Posterior vena cava (tissue), 2 donors: Measurements from ENCODE around the gene WDR77. TPM values are rescaled to one million over a fixed set of nuclear protein-coding genes. Genes with fewer than 3 reads are reported as not detected.

ENCODE experiments used
- DNase-seq: peaks from one replicate; pipeline ENCODE4 v3.0.0-alpha.2; 2020; ENCODE audit warnings: low spot score
- intact Hi-C, 2 donors: fragments of 100-400 bp; cut with DNase I; formaldehyde crosslinking; loops; one replicate each; pipeline versions ENCODE4 v1.14.1 to v1.14.2; 2022 to 2023
- total RNA-seq, 2 donors: library from RNA; stranded (reverse); fragmentation: NEBNext Ultra II Directional; extraction: Animal tissue kit (Norgen Biotek cat#: 25700); gene quantifications; one replicate each; pipeline ENCODE4 v1.2.1, GENCODE V29; 2021
- donor health status: DM: yes; HTN: yes; CAD: no.
- donor health status: DM: yes; HTN: yes; CAD: no.

The WDR77 gene
- total RNA-seq, 2 donors from 2014 or later, result 20.9 to 21.2 TPM

DNA sequence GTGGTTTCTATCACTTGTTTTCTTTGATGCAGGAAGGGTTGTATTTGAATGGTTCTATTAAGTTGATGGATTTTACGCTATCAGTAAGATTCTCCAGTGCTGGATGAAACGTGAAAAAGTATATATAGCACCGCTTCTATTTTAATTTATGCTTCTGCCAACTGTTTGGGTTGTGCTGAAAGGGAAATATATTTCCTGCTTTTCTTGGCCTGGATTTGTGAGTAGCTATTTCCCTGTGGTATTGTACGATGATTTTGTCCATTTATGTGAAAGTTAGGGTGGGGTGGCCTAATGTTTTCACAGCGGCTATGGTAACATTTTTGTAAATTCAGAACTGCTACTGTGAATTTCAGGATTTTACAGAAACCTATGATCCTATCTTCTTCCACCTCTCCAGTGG is 25.1 kb upstream of the WDR77 start:
- intact Hi-C loops, result no loop called here
- DNase-seq, result no peak

DNA sequence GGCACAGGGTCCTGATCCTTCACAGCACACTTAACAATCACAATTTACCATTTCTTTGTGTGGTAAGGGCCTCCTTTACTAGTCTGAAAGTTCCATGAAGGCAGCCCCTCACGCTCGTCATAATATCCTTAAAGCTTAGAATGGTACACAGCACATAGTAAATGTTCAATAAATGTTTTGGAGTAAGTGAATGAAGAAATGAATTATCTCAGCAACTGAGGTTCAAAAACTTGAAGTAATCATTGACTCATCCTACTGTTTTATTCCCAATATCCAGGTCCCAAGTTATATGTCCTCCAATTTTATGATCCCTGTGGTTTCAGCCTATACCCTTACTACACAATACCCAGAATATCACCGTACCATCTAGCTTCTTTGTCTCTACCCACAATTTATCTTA is 22.5 kb upstream of the WDR77 start:
- intact Hi-C loops, result no loop called here
- no peak for DNase-seq

DNA sequence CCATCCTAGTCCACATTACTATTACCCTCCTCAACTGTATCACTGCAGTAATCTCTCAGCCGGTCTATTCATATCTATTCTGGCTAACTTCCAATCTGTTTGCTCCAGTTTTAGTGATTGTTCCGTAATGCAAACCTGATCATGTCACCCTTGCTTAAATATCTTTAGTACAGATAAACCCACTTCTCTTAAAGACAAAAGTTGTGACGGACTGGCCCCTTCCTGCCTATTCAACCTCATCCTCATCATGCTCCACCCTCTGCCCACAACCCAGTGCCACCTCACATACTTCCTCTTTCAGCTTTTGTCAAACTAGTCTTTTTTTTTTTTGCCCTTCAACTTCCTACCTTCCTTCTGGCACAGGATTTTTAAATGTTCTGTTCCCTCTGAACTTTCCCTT is 22.0 kb upstream of the WDR77 start:
- intact Hi-C loops, result no loop called here
- no peak for DNase-seq

DNA sequence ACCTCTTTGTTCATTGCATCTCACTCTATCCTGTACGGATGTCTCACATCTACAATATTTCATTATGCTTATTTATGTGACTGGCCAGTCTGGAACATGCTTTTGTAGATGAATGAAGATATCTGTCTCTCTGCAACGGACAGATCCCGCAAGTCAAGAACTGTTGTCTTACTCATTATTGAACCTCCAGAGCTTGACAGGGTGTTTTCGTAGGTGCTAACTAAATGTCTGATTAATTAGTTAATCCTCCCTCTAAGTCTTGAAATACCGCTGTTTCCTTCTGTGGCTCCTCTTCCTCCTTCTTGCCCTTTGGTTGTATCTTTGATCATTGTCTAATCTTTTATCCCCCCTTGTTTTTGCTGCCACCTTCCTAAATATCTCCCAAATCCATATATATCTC is 21.5 kb upstream of the WDR77 start:
- no peak for DNase-seq
- intact Hi-C loops, result no loop called here

DNA sequence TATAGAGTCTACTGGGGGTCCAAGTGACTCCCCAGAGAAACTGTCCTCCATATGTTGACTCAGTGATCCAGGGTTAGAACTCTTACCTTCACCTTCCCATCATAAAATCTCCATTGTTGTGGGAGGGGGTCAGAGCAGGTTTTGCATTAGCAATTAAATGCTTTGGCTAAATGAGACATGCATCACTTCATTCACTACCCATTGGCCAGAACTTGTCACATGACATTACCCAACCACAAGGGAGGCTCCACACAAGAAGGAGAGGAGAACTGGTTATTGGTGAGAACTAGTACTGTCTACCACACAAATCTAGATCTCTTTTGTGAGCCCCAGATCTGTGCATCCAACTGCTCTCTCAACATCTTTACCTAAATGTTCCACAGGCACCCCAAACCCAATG is 20.5 kb upstream of the WDR77 start:
- intact Hi-C loops, result no loop called here
- DNase-seq, result no peak

DNA sequence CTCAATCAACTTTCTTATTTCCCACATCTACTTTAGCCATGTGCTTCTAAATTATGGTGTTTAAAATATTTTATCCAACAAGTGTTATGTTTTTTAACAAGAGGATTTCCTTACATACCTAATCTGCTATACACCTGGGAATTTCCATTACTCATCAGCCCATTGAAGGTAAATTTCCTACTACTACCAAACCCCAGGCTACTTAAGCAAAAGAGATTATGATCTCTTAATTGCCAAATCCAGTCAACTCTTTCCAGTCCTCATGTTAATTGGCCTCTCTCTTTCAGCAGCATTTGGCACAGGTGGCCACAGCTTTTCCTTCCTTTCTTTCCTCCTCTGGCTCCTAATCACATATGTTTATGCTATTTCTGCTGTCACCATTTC is 19.7 kb upstream of the WDR77 start:
- intact Hi-C loops, result no loop called here

DNA sequence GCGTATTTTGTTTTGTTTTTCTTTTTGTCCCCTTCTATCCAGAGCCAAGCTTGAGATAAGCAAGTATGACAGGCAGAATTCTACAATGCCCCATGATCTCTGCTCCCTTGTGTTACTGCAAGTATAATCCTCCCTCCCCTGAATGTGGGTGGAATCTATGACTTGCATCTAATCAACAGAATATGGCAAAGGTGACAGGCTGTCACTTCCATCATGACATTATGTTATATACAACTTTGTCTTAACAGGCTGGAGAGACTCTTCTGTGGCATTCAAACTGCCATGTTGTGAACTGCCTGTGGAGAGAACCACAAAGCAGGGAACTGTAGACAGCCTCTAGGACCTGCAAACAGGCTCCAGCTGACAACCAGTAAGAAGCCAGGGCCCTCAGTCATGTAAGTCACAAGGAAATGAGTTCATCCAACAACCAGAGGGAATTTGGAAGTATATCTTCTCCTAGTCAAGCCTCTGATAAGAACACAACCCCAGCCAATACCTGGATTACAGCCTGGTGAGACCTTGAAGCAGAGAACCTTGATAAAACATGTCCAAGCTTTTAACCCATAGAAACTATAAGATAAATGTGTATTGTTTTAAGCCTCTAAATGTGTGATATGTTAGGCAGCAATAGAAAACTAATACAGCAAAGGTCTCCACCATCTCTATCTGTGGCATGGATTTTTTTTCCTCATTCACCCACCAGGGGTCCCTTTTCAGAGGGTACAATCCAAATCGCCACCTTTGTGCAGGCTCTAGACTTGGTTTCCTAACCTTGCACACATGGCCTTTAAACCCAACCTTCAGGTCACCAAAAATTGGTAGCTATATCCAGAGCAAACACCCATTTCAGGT is 19.0 kb upstream of the WDR77 start:
- no peak for DNase-seq
- intact Hi-C loops, result no loop called here

More for the DNA sequence above, 19.7 kb upstream of the WDR77 start:
- no peak for DNase-seq

DNA sequence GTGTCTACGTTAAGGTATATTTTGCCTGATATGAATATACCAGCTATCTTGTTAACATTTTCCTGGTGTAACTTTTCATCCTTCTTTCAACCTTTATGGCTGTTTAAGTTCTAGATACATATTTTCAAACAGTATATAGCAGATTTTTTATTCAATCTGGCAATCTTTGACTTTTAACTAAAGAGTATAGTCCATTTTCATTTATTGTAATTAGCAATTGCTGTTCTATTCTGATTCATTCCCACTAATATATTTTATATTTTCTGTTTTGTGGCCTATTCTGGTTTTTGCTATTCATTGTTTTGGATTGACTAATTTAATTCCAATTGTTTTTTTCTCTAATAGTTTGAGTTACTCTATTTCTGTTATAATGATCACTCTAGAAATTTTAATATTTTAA is 17.4 kb upstream of the WDR77 start:
- DNase-seq, result no peak
- intact Hi-C loops, result no loop called here

DNA sequence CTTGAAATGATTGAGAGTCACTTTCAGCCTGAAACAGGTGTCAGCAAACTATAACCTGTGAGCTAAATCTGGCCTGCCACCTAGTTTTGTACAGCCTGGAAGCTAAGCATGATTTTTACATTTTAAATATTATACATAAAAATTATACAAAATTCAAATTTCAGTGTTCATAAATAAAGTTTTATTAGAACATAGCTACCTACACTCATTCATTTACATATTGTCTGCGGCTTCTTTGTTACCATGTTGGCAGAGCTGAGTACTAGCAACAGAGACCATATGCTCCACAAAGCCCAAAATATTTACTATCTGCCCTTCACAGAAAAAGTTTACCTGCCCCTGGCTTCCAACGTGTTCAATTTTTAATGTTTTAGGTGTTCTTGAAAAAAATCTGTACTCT is 16.7 kb upstream of the WDR77 start:
- intact Hi-C loops, result no loop called here
- DNase-seq, result no peak

DNA sequence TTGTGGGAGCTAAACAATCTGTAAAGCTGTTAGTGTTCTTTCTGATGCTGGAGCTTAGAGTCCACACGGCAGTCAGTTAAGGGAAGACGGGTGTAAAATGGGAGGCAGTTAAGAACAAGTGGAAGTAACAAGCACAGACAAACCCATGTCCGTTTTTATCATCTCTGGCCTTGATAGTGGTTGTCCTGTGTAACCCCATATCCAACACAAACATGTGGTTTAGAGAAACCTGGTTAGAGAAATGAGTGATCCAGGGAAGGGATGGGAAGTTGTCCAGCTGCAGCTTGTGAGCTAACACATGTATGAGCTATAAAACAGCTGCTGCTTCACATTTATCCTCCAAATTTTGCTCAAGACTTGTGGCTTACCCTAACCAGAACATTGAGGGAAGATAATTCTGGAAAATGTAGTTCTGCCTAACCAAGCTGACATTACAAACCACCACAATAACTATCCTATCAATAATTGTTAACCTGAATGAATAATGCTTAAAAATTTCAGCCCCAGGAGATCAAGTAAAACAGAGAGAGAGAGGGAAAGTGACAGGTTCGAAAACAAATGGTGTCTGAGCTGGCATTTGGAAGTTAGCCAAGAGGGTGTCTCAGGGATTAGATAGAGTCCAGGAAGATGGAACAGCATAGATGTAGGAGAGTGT is 14.1 kb upstream of the WDR77 start:
- DNase-seq, result no peak
- intact Hi-C loops, result no loop called here

DNA sequence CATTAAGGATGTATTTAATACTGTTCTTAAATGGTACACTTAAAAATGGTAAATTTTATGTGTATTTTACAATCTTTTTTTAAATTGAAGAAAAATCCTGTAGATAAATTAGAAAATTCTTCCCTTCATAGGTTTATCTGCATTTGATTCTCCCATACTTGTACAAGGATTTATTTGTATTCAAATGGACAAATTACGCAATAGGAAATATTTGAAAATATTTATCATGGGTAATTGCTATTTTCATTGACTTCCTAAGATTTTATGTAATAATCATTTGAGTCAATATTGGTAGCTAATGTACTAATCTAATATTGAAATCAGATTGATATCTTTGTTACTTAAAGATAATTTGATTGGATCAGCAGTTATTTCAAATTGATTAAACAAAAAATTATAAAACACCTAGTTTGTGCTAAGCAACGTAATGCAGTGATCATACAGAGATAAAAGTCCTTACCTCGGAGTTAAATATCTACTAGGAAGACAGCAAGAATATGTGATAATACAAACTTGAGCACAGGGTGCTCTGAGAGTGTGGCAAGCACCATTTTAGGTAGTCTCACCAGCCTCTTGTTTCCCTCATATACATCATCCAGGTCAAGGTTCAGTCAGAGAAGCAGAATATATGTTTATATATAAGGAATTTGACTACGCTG is 13.4 kb upstream of the WDR77 start:
- intact Hi-C loops, result no loop called here
- DNase-seq, result no peak

DNA sequence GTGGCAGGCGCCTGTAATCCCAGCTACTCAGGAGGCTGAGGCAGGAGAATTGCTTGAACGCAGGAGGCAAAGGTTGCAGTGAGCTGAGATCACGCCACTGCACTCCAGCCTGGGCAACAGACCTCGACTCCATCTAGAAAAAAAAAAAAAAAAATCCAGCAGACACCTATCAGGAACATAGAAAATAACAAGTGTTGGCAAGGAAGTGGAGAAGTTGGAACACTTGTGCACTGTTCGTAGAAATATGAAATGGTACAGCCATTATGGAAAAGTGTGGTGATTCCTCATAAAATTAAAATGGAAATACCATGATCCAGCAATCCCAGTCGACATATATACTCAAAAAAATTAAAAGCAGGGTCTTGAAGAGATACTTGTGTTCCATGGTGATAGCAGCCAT is 12.7 kb upstream of the WDR77 start:
- no peak for DNase-seq
- intact Hi-C loops, result no loop called here

DNA sequence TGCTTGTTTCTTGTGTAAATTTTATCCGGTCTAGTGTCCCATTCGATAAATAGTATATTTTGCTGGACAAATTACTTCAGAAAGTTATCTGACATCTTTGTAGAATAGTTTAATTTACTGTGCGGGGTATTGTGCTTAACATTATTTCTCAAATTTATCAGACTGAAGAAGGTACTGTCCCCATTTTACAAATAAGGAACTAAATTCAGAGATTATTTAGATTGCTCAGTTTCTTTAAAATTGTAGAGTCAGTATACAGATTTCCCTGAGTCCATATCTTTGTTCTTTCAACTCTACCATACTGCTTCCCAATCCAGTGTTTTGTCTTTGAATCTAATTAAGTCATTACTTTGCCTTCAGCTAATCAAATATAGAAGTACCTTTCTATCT is 6.6 kb upstream of the WDR77 start:
- DNase-seq, result no peak
- intact Hi-C loops, result no loop called here

DNA sequence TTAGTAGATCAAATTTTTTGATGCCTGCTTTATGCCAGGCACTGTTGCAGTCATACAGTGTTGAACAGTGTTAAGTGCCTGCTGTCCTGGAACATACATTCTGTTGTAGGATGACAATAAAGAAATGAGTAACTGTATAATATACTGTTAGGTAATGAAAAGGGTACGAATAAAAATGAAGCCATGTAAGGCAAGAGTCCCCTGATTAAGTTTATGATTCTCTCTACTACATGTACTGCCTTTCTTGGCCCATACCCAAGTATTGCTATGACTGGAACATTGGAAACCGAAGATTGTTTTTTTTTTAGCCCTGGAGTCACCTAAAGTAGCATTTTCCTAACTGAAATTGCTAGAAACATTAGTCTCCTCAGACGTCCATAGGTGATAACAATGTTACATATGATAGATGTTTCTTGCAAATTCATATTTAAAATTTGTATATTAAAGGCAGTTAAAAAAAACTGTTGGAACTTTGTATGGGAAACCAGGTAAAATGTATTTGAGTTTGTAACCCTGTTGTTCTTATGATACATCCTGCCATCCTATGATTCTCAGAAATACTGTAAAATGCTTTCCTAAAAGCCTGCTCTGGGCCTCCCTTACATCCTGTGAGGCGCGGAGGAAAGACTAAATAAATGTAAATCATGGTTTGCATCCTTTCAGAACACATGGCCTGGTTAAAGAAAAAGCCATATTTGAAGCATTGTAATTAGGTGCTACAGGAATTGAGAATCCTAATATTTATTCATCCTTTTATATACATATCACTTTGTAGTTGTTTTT is 6.0 kb upstream of the WDR77 start:
- intact Hi-C loops, result no loop called here
- DNase-seq, result no peak

DNA sequence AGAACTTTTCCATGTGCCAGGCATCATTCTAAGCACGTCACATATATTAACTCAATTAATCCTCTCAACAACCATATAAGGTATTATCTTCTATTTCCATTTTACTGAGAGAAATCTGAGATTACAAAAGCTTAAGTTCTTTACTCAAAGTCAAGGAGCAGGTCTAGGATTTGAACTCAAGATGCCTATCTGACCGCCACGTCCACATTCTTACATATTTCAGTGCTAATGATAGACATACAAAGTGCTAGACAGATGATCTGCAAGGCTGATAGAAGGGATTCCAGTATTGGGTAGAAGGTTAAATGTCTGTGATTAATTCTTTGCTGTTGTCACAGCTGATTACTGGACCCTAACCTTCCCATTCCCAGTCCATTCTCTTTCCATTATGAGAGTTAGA is 4.7 kb upstream of the WDR77 start:
- no peak for DNase-seq
- intact Hi-C loops, result no loop called here

DNA sequence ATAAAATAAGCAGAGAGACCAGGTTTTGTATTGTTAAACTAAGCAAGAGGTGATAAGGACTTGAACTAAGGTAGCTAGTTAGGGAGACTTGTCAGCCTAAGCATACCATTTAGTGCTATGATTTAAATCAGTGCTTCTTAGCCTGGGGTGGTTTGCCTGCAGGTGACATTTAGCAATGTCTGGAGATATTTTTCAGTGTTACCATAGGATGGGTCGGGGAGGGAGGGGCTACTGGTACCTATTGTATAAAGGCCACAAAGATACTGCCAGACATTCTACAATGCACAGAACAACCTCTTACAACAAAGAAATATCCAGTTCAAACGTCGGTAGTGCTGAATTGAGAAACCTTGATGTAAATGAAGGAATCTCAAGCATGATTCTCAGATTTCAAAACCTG is 3.5 kb upstream of the WDR77 start:
- no peak for DNase-seq
- intact Hi-C loops, result no loop called here

DNA sequence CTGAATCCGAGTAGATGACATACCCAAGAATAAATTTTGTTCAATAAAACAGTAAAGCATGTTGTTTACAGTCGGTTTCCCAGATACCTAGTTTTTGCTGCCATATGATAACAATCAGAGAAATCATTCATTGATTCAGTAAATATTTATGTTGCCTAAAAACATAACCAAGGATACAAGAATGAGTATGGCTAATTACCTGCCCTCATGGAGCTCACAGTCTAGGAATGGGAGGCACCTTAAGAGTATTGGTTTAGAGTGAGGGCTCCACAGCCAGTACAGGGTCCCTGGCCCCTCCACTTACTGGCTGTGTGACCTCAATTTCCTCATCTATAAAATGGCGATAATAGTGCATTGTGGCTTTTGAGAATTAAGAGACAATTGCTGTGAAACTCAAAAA is 1.1 kb upstream of the WDR77 start:
- intact Hi-C loops, result no loop called here
- DNase-seq, result no peak

DNA sequence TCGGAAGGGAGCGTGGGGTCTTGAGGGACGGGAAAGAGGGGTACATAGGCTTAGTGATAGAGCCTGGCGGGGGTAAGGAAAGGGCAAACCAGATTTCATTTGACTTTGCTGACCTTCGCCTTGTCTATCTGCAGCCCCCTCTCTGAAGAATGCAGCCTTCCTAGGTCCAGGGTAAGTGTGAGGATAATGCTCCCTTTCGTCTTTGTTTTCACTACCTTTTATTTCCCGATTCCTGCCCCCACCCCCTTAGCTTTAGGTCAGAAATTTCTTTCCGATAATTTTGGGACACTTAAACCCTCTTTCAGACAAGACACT is 604 bp upstream of the WDR77 start:
- intact Hi-C loops, result no loop called here
- DNase-seq, result no peak

DNA sequence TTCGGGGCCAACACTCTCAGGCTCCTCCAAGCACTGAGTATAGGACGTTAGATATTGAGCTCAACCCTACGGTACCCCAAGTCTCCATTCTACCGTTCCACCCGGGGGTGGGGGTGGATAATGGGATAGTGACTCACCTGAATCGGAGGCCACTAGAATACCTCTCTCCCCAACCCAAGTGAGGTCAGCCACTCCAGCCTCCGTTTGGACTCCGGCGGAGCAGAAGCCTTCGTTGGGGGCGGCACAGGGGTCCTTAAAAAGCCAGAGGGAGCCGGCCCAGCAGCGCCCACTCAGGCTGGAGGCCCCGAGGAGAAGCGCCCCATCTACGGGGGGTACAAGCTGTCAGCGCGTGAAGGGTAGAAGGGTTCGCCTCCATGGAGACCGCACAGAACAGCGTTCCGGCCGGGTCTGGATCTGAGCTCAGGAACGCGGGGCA is 556 bp downstream of the WDR77 start:
- no peak for DNase-seq
- intact Hi-C loops, result no loop called here
